DLD1 (cell line): ENCODE measurements around the gene ZNF77.
"Not testable (repeated sequence)": the region's sequence is repeated elsewhere in the genome, so short reads cannot be mapped to it uniquely, and the experiment has no call there.

Source experiments
- in situ Hi-C: cut with HindIII; loops from 2 replicates; pipeline ENCODE4 v1.10.0; 2017; ENCODE audit warnings: low sequenced_read_pairs

The ZNF77 gene

DNA sequence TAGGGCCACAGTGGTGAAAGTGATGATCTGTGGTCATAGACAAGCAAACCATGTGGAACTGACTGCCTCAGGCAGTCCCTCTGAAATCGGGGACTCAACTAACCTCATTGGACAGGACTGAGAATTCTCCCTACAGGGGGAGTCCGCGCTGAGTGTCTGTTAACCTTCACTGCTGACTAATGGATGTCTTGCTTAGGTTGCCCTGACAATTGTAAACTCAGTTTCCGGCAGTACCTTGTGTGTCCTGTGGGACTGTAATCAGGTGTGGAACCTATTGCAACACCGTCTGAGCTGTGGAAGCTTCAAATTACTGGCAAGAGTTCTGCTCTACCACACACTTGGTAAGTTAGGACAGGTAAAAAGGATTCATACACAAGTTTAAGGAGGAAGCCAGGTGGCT lies 21.8 kb downstream of the ZNF77 start:
- in situ Hi-C loops, result no loop called here

DNA sequence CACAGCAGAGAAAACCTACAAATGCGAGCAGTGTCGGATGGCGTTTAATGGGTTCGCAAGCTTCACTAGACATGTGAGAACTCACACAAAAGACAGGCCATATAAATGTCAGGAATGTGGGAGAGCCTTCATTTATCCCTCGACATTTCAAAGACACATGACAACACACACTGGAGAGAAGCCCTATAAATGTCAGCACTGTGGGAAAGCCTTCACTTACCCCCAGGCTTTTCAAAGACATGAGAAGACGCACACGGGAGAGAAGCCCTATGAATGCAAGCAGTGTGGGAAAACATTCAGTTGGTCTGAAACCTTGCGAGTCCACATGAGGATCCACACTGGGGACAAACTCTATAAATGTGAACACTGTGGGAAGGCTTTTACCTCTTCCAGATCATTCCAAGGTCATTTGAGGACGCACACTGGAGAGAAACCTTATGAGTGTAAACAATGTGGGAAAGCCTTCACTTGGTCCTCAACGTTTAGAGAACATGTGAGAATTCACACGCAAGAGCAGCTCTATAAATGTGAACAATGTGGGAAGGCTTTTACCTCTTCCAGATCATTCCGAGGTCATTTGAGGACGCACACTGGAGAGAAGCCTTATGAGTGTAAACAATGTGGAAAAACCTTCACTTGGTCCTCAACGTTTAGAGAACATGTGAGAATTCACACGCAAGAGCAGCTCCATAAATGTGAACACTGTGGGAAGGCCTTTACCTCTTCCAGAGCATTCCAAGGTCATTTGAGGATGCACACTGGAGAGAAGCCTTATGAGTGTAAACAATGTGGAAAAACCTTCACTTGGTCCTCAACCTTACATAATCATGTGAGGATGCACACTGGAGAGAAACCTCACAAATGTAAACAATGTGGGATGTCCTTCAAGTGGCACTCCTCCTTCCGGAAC lies 27.2 kb downstream of the ZNF77 start:
- in situ Hi-C loops, result no loop called here

DNA sequence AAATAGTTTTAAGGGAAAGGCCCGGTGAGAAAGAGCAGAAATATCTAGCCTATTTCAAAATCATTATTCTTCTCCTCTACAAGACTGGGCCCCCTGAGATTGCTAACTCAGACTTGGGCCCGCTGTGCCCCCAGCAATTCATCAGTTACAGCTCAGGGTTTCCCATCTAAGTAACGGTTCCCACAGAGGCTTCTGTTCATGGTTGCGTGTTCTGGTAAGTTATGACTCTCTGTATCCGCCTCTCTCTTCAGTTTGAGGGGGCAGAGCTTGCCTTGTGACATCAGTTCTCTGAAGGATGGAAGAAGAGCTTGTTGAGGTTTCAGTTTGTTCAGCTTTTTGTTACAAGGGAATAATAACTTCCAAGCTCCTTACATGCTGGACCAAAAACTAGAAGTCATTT lies 32.5 kb downstream of the ZNF77 start:
- in situ Hi-C loops, result no loop called here

DNA sequence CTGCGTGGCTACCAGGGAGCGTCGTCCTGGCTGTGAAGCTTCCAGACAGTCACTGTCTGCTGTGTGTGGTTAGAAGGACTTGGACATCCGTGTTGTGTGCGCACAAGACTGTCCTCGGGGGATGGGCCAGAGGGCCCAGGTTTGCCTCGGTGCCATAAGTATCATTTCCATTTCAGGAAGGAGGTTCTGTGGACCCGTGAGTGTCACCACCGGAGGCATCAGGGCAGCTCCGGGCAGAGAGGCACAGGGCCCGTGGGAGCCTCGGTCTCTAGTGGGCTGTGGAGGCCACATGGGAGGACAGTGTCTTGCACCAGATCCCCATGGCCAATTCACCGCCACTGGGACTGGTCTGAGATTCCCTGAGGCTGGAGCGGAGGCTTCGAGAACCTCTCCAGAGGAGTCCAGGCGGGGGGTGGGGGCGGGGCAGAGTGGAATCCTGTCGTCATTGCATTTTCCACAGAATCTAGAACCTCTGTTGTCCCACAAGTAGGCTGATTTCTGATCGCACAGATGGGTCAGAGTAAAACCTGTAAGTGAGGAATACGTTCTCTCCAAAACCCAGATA lies 38.1 kb downstream of the ZNF77 start:
- in situ Hi-C loops, result no loop called here

DNA sequence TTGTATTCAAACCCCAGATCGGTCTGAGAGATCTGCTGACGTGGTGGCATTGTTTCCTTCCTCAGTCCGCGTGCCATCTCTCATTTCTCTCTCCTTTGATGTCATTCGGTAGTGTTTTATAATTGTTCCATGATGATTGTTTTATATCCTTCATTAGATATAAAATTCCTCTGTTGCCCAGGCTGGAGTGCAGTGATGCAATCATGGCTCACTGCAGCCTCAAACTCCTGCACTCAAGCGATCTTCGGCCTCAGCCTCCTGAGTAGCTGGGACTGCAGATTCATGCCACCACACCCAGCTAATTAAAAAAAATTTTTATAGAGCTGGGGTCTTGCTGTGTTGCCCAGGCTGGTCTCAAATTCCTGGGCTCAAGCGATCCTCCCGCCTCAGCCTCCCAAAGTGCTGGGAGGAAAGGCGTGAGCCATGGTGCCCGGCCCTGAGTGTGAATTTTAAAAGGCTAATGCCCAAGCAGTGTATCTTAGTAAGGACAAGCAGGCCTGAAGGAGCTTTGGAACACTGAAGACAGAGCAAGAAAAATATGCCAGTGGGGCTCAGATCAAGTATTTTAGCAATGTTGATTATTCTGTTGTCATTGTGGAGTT lies 38.8 kb downstream of the ZNF77 start:
- in situ Hi-C loops, result no loop called here

DNA sequence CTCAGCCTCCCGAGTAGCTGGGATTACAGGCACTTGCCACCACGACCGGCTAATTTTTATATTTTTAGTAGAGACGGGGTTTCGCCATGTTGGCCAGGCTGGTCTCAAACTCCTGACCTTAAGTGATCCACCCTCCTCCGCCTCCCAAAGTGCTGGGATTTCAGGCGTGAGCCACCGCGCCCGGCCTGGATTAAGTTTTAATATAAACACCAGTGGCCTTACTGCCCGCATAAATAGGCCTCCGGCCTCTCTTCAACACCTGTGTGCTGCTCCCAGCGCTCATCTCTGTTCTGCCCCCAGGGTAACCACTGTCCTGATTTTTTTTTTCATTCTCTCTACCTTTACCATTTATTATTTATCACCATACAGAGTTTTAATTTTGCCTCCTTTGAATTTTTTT lies 41.4 kb downstream of the ZNF77 start:
- in situ Hi-C loops, result not testable (repeated sequence)

DNA sequence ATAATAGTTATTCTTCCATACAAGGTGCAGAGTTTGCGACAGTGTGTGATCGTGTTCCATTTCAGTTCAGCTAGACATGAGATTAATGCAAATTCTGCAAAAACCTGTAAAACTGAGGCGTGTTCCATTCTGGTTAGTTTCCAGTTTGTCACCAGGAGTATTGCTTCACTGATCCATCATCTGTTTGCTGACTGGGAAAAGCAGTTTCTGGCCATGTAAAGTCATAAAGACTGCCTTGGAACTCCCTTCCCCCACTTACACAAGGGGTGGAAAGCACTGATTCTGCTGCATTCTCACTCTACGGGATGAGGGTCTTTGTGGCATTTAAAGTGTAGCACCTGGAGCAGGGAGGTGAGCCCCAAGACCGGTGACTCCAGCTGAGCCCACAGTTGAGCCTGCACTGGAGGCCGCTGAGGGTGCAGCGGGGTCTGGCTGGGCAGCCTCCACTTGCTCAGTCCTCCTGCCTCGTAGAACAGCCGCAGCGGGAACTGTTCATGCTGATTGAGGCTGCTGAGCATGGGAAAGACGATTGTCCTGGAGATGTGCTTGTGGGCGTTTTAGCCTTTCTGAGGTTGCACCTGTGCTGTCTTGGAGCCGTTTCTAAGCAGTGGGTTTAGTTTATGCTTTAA lies 42.1 kb downstream of the ZNF77 start:
- in situ Hi-C loops, result no loop called here

DNA sequence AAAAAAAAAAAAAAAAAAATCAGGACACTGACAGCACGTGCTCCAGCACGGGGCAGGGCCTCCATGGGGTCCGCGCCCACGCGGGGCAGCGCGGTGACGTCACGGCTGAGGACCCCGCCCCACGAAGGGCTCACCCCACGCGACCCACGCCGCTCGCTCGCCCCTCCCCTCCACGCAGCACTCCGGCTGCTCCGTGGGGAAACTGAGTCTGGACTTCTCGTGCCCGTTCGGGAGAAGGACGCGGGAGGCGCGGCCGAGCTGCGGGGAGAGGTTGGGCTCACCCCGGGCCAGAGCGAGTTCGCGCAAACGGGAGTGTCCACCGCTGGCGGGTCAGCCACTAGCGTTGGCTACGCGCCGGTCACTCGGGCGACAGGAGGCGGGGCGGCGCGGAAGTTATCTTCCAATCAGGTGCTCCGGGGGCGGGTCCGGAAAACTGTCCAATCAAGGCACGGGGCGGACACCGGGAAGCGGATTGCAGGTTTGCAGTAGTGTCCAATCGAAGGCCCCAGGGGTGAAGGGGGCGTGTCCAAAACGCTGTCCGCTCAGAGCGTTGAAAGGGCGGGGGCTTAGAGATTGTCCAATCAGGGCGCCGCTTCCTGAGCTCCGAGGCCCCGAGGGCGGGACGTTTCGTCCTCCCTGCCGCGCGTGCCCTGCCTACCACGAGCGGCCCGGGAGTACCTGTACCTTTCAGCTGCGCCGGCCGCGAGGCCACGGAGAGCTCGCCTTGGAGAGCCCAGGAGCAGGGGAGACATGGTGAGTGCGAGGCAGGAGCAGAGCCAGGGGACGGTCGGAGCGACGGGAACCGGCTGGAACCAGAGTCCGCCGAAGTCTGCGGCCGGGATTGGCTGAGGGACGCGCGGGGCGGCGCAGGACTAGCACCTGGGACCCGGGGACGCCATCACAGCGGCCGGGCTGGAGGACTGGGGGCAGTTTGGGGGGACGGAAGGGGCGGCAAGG lies 44.2 kb downstream of the ZNF77 start, which contains the start of gene ZNF57:
TSS of gene ZNF57 (plus strand) at position 633 of the 957 bp plus-strand sequence. CDS start at position 751, 118 bp downstream.
- in situ Hi-C loops, result no loop called here

DNA sequence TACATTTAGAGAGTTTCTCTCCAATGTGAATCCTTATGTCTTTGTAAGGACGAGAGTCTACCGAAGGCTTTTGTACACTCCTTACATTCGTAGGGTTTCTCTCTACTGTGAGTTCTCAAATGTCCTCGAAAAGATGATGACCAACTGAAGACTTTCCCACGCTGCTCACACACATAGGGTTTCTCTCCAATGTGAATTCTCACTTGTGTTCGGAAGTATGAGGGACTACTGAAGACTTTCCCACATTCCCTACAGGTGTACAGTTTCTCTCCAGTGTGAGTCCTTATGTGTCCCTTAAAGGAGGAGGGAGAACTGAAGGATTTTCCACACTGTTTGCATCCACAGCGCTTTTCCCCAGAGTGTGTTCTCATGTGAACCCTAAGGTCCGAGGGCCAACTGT lies 48.1 kb downstream of the ZNF77 start:
- in situ Hi-C loops, result no loop called here

DNA sequence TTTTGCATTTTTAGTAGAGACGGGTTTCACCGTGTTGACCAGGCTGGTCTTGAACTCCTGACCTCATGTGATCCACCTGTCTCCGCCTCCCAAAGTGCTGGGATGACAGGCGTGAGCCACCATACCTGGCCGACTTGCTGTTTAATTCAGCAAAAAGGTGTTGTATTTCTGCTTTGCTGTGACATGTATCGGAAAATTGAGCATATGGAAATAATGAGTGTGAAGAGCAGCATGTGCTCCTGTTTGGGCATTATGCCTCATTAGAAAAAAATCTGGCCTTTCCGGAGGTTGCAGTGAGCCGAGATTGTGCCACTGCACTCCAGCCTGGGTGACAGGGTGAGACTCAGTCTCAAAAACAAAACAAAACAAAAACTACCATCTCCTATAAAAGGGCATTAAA lies 54.2 kb downstream of the ZNF77 start:
- in situ Hi-C loops, result not testable (repeated sequence)

DNA sequence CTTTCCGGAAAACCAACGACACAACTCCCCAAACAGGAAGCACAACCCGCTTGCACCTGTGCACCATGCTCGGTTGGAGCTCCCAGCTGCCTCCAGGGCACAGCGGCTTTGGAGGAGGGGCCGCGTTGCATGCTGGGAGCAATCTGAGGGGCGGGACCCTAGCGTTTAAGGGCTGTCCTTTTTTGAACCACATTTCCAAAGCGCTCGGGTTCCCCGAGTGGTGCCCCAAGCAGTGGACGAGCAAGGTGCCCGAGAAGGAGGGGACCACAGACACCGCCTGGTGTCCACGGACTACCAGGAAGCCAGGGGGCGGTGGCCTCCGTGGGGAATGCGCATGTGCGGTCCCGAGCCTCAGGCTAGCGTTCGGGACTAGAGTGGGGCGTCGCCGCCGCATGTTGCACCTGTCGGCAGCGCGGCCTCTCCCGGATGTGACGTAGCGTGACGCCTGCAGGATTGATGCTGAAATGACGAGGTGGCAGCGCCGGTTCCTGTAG lies 56.0 kb downstream of the ZNF77 start:
- in situ Hi-C loops, result no loop called here

DNA sequence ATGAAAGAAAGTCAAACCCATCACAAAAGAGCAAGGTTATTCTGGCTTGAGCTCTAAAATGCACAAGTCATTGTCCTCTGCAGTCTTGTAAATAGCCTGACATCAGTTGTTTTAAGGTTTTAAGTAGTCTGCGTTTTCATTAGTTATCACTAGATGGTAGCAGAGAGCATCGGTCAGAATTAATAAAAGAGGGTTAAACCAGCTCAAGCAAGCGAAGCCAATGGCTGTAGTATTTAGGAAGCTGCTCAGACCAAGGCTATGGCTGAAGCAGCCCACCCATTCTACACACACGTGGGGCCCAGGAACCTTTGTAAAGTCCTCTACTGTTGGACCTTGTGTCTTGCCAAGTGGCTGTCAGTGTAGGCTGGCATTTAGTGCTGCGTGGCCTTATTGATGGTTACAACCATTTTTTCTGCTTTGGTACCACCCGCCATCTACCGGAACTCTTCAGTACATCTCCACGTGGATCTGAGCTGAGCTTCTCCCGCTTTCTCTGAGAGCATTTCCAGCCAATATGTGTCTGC lies 57.3 kb downstream of the ZNF77 start:
- in situ Hi-C loops, result no loop called here

DNA sequence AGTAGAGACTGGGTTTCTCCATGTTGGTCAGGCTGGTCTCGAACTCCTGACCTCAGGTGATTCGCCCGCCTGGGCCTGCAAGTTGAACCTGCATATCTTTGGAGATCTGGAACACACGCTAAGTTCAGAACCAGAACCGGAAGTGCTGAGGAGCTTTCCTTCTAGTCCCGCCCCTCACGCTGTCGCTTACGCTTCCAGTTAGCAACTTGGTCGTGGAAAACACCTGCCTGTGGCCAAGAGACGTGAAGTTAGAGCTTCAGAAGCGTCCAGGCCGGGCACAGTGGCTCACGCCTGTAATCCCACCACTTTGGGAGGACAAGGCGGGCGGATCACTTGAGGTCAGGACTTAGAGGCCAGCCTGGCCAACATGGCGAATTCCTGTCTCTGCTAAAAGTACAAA lies 59.0 kb downstream of the ZNF77 start:
- in situ Hi-C loops, result no loop called here

DNA sequence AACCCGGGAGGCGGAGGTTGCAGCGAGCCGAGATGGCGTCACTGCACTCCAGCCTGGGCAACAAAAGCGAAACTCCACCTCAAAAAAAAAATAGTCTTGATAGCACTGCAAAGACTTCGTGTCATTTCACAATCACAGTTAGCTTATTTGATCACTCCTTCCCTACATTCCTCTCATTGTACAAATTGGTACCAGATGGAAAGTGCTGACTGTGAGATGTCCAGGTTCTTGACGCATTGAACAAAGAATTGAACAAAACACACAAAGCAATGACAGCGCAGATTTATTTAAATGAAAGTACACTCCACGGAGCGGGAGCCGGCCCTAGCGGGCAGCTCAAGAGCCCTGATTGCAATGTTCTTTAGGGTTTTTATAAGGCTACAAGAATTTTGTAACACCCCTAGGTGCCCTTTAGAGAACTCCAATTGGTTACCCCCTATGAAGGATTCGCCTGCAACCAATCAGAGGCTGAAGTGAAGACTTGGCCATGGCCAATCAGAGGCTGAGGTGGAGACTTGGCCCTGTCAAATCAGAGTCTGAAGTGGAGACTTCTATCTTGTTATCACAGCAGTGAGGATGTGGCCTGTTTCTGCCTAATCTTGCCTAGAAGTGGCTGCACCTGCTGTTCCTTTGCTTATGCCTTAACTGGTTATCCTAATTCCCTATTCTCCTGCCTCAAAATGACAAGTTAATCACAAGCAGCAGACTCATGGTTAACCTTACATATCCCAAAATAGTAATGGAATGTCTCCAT lies 60.9 kb downstream of the ZNF77 start:
- in situ Hi-C loops, result no loop called here
